ENCODE measurements around the gene CCDC191. TPM values are rescaled to one million over a fixed set of nuclear protein-coding genes. Genes with fewer than 3 reads are reported as not detected.

The CCDC191 gene
- polyA plus RNA-seq, 5 donors: 15.6 to 24.6 (median 21.5) TPM

- no peak for DNase-seq
Observed at GRCh38 chr3:113968986-113969385, 87.3 kb downstream of the CCDC191 start.

DNA sequence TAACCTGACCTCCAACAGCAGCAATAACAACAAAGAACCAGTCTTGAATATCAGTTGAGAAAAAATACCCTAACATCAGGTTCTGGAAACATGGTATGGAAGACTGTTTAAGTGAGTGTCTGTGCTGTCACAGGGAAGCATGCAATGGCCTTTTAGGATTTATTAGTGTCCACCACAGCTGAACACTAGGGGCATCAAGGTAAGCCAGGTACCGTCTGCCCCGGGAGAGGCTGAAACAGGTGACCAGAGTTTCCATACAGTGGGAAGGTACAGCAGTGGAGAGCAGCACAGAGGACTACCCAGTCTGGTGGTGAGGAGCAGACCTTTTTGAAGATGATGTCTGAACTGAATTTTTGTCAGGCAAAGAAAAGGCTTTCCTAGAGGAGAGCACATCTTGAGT is 90.2 kb downstream of the CCDC191 start:
- DNase-seq: no peak

GRCh38 chr3:113963879-113964278 is 92.4 kb downstream of the CCDC191 start:
- DNase-seq: no peak

DNA sequence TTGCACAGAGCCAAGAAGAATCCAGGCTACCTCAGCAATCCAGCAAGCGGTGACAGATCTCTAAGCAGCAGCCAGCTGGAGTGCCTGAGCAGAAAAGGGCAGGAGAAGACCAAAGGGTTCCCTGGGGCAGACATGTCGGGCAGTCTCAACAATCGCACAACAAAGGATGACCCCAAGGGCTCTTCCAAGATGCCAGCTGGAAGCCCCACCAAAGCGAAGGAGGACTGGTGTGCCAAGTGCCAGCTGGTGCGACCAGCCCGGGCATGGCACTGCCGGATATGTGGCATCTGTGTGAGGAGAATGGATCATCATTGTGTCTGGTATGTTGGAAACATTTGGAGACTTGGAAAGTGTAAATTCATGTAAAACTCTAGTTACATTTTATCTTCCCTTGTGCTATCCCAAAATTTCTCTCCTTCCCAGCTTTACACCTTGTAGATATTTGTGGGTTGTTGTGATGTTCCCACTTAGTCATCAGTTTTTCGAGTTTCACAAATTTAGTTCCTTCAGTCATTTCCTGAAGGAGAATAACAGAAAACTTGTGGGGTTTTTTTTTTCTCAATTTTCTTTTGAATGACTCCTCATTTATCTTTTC is 102.1 kb downstream of the CCDC191 start:
- DNase-seq: no peak

- DNase-seq: no peak
Observed at GRCh38 chr3:113953677-113954076, 102.6 kb downstream of the CCDC191 start.

DNA sequence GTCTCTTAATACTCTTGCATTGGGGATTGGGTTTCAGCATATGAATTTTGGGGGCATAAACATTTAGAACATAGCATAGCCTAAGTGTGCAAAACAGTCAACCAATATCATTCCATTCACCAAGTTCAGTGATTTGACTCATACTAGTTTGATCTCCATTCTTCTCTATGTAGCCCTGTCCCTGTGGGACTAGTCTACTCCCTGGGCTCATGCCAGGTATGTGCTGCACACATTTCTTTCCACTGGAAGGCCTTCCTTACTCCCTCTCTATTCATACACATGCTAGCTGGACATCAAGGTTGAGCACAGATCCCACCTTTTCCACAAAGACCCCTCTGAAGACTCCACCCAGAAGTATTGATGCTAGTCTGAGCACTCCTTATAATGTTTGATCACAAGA is 103.4 kb downstream of the CCDC191 start:
- no peak for DNase-seq

- peak; percentile 6 to 19 for DNase-seq
Observed at GRCh38 chr3:113948015-113948917, 108.1 kb downstream of the CCDC191 start.

GRCh38 chr3:113947372-113948014 is 108.8 kb downstream of the CCDC191 start, which contains the start of gene ZDHHC23:
TSS of gene ZDHHC23 (plus strand) at chr3:113948013. CDS start at chr3:113948803, 790 bp downstream.
- peak; percentile 49 to 67 for DNase-seq

DNA sequence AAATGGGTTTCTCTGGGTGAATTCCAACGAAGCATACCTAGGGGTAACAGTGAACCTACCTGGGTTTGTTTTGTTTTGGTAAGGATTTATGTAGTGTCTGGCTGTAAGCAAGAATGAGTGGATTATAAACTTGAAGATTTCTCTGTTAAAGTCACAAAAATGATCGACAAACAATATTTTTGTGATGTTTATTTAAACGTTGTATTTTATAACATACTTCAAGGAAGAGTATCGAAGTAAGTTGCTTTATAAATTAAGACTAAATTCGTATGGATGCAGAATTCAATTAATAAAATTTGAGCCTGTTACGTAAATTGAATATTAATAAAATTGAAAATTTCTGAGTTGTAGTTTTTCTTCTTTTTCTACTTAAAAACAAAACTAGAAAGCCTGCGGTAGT is 109.5 kb downstream of the CCDC191 start:
- DNase-seq: no peak

- DNase-seq: no peak
Observed at GRCh38 chr3:113927556-113927955, 128.8 kb downstream of the CCDC191 start.

DNA sequence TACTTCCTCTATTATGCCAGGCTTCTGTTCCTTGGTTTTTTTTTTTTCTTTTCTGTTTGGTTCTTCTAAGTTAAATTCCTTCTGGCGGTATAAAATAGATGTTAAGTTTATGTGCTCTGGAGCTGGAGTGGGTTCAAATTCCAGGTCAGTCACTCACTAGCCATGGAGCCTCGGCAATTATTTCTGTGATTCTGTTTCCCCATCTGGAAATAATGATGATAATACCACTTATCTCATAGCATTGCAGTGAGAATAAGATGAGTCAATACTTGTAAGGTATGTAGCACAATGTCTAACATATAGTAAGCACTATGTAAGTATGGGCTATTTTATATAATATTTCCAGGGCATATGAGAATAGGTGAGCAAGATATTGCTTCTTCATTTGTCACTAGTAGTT is 141.7 kb downstream of the CCDC191 start:
- no peak for DNase-seq

Other genes with a start within 250 kb of the CCDC191 start
- gene GRAMD1C, start 217.7 kb downstream of the CCDC191 start, polyA plus RNA-seq (ENCODE audit: insufficient read depth in 1 of 5, insufficient read length in 5 of 5, low replicate concordance in 1 of 5): 1 to 10 TPM; 3.1 to 6.2 (median 5.5) TPM
- gene ZDHHC23, start 108.5 kb downstream of the CCDC191 start, polyA plus RNA-seq (ENCODE audit: insufficient read depth in 1 of 5, insufficient read length in 5 of 5, low replicate concordance in 1 of 5): 1 to 10 TPM; 5.2 to 9.3 (median 6.9) TPM
- gene QTRT2, start 211 bp upstream of the CCDC191 start, polyA plus RNA-seq (ENCODE audit: insufficient read depth in 1 of 5, insufficient read length in 5 of 5, low replicate concordance in 1 of 5): 10 to 100 TPM; 23.5 to 38.4 (median 34.4) TPM
- gene DRD3, start 122.5 kb upstream of the CCDC191 start, polyA plus RNA-seq (ENCODE audit: insufficient read depth in 1 of 5, insufficient read length in 5 of 5, low replicate concordance in 1 of 5): not detected
- gene ZNF80, start 181.1 kb upstream of the CCDC191 start, polyA plus RNA-seq (ENCODE audit: insufficient read depth in 1 of 5, insufficient read length in 5 of 5, low replicate concordance in 1 of 5): under 1 TPM; 0.09 to 0.16 (median 0.10) TPM
- gene TIGIT, start 237.5 kb upstream of the CCDC191 start, polyA plus RNA-seq (ENCODE audit: insufficient read depth in 1 of 5, insufficient read length in 5 of 5, low replicate concordance in 1 of 5): under 1 TPM; 0.14 to 0.58 (median 0.25) TPM

Data from right lung (tissue), 5 donors.